GM11168 (cell line): ENCODE results near the gene CRMP1.

Experiments
- in situ Hi-C: fragments of 300-500 bp; cut with MboI; formaldehyde crosslinking; loops from one replicate; pipeline ENCODE4 v1.12.0; 2022; ENCODE audit warnings: low sequenced_read_pairs; ENCODE audit not compliant: unreplicated experiment

The CRMP1 gene

GRCh38 chr4:5921101-5921980, 28.5 kb upstream of the CRMP1 start:
- in situ Hi-C loops, result no loop called here

DNA sequence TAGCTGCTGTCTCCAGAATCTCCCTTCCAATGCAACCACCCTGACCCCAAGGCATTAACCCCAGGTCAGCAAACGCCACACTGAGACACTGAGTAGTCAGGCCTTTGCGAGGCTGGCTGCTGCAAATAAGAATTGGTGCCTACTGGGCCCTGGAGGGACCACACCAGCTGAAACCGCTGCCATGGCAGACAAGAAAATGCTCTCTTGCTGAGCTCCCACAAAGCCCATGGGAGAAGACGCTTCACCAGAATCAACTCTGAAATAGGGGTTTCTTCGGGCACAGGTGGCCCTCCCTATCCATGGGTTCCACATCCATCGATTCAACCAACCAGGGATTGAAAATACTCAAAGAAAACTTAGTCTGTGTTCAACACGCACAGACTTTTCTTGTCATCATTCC, 26.7 kb upstream of the CRMP1 start:
- in situ Hi-C loops, result no loop called here

GRCh38 chr4:5919044-5919443, 26.2 kb upstream of the CRMP1 start:
- in situ Hi-C loops, result no loop called here

DNA sequence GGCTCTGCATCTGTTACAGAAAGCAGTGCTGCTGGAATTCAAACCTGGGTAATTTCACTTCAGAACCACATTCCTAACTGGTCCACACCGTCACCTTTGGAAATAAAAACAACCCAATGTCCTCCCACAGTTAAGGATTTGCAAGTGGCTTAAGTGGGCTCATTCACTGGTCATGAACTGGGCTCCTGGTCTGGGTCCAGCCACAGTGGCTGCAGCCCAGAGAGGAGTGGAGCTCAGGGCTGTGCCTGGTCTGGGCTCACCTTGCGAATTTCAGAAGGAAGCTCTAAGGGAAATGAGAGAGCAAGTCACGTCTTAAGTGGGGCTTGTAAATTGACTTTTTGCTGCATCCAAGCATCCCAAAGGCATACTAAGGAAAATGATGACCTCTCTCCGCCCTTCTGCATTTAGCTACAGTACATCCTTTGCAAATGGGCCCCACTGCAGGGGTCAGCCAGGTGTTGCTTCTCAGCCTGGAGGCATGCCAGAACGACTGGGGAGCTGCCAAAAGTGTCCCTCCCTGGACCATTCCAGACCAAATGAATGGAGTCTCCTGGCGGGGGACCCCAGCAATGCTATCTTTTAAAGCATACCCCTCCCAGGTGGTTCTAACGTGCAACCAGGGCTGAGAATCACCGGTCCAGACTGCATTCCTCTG, 25.6 kb upstream of the CRMP1 start:
- in situ Hi-C loops, result no loop called here

- in situ Hi-C loops, result no loop called here
These were observed 24.8 kb upstream of the CRMP1 start for GRCh38 chr4:5917672-5918071.

GRCh38 chr4:5916229-5916628, 23.3 kb upstream of the CRMP1 start:
- in situ Hi-C loops, result no loop called here

GRCh38 chr4:5913454-5913853, 20.6 kb upstream of the CRMP1 start:
- in situ Hi-C loops, result no loop called here

GRCh38 chr4:5912614-5913019, 19.7 kb upstream of the CRMP1 start:
- in situ Hi-C loops, result no loop called here

DNA sequence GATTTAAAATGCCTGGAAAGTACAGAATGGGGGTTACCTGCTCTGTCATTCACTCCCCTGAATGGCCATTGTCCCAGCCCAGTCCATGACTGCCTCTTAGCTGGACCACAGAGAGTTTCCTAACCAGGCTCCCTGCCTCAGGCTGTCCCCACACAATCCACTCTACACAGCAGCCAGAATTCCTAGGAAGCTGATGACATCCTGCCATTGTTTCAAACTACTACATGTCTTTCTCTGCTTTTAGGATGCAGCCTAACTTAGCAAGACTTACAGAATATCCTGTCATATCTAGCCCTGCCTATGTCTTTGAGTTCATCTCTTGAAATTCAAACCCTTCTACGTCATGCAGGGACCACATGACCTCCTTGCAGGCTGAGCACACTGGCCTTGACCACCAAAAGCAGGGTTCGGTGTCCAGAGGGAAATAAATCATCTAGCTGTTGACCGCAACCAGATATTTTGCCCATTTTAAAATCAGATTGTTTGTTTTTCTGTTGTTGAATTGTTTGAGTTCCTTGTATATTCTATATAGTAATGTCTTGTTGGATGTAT, 16.1 kb upstream of the CRMP1 start:
- in situ Hi-C loops, result no loop called here

- in situ Hi-C loops, result no loop called here
These were observed 13.3 kb upstream of the CRMP1 start for GRCh38 chr4:5906191-5906590.

DNA sequence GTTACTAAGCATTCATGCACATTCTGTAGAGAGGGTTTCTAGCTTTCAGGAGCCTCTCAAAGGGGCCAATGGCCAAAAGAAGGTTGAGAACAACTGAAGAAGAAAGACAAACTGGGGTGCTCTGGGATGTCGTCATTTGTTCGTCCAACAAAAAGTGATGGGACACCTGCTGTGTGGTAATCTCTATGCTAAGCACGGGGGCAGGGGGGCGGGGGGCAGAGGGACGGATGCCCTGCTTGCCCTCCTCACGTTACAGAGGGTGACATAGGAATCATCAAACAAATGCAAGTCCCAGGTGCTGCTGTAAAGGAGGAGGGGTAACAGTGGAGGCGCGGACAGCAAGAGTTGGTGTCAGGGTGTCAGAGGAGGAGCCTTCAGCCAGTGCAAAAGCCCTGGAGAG, 12.8 kb upstream of the CRMP1 start:
- in situ Hi-C loops, result no loop called here

- in situ Hi-C loops, result no loop called here
These were observed 8.0 kb upstream of the CRMP1 start for GRCh38 chr4:5900844-5901243.

GRCh38 chr4:5899881-5900280, 7.0 kb upstream of the CRMP1 start:
- in situ Hi-C loops, result no loop called here

DNA sequence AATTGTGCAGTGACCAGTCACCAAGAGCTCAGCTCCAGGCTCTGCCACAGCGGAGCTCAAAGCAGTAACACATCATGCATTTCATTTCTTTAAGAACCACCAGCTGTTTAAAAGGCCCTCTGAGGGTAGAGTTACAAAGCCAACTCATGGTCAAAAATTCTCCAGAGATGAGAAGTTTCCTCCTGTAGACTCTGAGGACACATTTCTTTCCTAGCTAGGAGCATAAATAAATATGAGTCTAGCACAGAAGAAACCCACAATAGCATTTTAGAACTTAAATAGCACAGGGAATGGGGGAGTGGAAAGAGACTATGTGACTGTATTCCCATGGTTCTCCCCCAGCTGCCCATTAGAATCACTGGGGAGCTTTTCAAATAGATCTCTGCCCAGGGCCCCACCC, 6.5 kb upstream of the CRMP1 start:
- in situ Hi-C loops, result no loop called here

GRCh38 chr4:5897674-5898073, 4.8 kb upstream of the CRMP1 start:
- in situ Hi-C loops, result no loop called here

DNA sequence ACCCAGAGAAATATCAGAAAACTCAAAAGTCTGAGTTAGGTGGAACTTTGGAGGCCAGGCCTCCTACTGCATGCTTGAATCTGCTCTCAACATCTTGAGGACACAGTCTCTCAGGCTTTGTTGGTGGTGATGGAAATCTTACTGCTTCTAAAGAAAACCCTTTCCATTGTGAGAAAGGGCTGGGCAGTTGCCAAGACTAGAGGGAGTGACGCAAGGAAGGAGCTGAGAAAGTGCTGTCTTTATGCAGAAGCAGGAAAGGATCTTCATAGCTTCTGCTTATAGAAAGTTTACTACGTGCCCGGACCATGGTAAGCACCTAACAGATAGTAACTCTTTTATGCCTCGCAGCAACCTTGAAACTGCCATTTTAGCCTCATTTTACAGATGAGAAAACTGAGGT, 2.4 kb upstream of the CRMP1 start:
- in situ Hi-C loops, result no loop called here

GRCh38 chr4:5894266-5894665, 1.4 kb upstream of the CRMP1 start:
- in situ Hi-C loops, result no loop called here

DNA sequence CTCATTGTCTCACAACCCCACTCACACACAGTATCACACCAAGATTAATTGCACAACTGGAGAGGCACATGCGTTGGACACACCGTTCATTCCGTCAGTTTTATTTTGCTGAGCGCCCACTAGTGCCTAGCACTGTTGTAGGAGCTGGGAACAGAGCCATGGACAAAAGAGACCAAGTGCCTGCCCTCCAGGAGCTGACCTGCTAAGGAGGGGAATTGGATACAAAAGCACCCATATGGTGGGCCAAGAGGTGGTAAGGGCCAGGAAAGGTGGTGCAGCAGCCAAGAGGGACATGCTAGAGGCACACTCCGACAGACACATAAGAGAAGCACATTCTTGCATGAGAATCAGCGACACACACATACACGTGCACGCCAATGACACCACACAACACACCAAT, 705 bp upstream of the CRMP1 start:
- in situ Hi-C loops, result no loop called here

- in situ Hi-C loops, result no loop called here
These were observed 423 bp downstream of the CRMP1 start for GRCh38 chr4:5892323-5893003.

DNA sequence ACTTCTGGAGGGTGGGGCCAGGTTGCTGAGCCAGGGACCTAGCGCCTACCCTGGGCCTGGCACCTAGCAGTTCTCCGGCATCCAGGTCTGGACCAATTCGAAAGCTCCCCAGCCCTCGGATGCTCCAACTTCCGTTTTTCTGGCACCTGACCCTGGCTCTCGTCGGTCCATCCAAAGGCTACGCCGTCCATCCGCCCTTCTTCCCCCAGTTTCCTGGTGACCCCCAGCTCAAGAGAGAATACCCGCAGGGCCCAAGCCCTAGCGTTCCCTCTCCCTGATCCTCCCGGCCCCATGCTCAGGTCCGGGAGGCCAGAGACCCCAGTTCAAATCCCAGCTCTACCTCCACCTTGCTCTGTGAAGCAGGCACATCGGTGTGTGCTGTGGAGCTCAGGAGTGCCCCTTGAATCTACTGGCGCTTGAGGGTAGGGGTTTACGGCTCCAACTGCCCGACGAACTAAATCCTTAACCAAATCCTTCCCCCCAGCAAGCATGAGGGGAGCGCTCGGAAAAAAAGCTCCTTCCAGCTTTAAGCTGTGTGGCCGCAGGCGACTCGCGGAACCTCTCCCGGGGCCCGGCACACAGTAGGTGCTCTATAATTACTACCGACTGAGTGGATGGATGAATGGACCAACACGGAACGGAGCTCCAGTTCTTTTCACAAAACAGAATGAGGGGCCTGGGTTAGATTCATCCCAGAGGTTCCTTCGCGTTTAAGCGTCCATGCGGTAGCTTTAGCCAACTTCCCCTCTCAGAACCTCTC, 1.1 kb downstream of the CRMP1 start:
- in situ Hi-C loops, result no loop called here
